ENCODE results near the gene ISL1.

Gene ISL1

GRCh38 chr5:51387884-51388275 is 4.6 kb downstream of the ISL1 start:
- no peak for DNase-seq

GRCh38 chr5:51388488-51389287 is 5.4 kb downstream of the ISL1 start:
- no peak for DNase-seq

GRCh38 chr5:51389288-51389576 is 6.0 kb downstream of the ISL1 start:
- DNase-seq: no peak

- DNase-seq: no peak
Observed at GRCh38 chr5:51389577-51390463, 6.6 kb downstream of the ISL1 start.

- no peak for DNase-seq
Observed at GRCh38 chr5:51391175-51391574, 7.9 kb downstream of the ISL1 start.

- no peak for DNase-seq
Observed at GRCh38 chr5:51392689-51393199, 9.5 kb downstream of the ISL1 start.

GRCh38 chr5:51394609-51395008 is 11.4 kb downstream of the ISL1 start:
- DNase-seq: no peak

- no peak for DNase-seq
Observed at GRCh38 chr5:51395245-51395644, 12.0 kb downstream of the ISL1 start.

GRCh38 chr5:51395666-51396356 is 12.6 kb downstream of the ISL1 start:
- no peak for DNase-seq

- DNase-seq: no peak
Observed at GRCh38 chr5:51396797-51397196, 13.5 kb downstream of the ISL1 start.

- no peak for DNase-seq
Observed at GRCh38 chr5:51397996-51398395, 14.7 kb downstream of the ISL1 start.

- no peak for DNase-seq
Observed at GRCh38 chr5:51398875-51399642, 15.8 kb downstream of the ISL1 start.

GRCh38 chr5:51399643-51400006 is 16.4 kb downstream of the ISL1 start:
- no peak for DNase-seq

- no peak for DNase-seq
Observed at GRCh38 chr5:51404255-51404654, 21.0 kb downstream of the ISL1 start.

GRCh38 chr5:51411921-51412325 is 28.7 kb downstream of the ISL1 start:
- DNase-seq: no peak

- DNase-seq: no peak
Observed at GRCh38 chr5:51414516-51414915, 31.3 kb downstream of the ISL1 start.

GRCh38 chr5:51416149-51416548 is 32.9 kb downstream of the ISL1 start:
- no peak for DNase-seq

GRCh38 chr5:51433052-51433710 is 49.9 kb downstream of the ISL1 start:
- DNase-seq: no peak

GRCh38 chr5:51439232-51439631 is 56.0 kb downstream of the ISL1 start:
- DNase-seq: no peak
